HepG2 (cell line): ENCODE data around the gene TPST2. TPM values are rescaled to one million over a fixed set of nuclear protein-coding genes. Genes with fewer than 3 reads are reported as not detected.

Source experiments
- ATAC-seq: fragments of 200-7000 bp; cut with Tn5 transposase; 3 replicates; pipeline ENCODE4 v1.9.1; 2020; ENCODE audit warnings: mild to moderate bottlenecking, moderate library complexity
- BruUV-seq: library from RNA; stranded (reverse); fragments of 400-500 nt; replicated peaks from 2 replicates; lab custom pipeline; 2021; lab: Mats Ljungman, UMichigan
- CTCF ChIA-PET: fragments of 300-600 bp; formaldehyde crosslinking; extraction: SDS; loops from one replicate; lab custom pipeline; 2021; ENCODE audit warnings: low total read pairs, inconsistent platforms, low intra/inter-chr PET ratio; lab: Yijun Ruan, JAX
- POLR2A ChIA-PET: fragments of 350-600 bp; sonication (Branson Sonifier 250); formaldehyde crosslinking; loops from one replicate; lab custom pipeline; 2020; ENCODE audit warnings: antibody characterized with exemption, inconsistent platforms; lab: Yijun Ruan, JAX
- DNase-seq: peaks from one replicate; pipeline ENCODE4 v3.0.0-alpha.2; 2015; ENCODE audit warnings: low spot score
- FAIRE-seq: peaks from 3 replicates; lab custom pipeline; 2011; peaks lifted over from hg19 to GRCh38; lab: Jason Lieb, UNC
- H2AFZ ChIP-seq: one replicate; pipeline ENCODE4 v1.6.1; 2011; ENCODE audit warnings: low read length, inconsistent platforms
- H3K27ac ChIP-seq: fragments of 300-600 bp; 3 replicates; pipeline ENCODE4 v1.8.0; 2011; ENCODE audit warnings: mixed run types, mild to moderate bottlenecking, mixed read lengths, low read length, inconsistent platforms; ENCODE audit not compliant: insufficient read depth; ENCODE audit errors: extremely low read length
- H3K27me3 ChIP-seq, 2 experiments: fragments of 200-600 bp in 1 of 2; 2 replicates in 1 of 2; 3 replicates in 1 of 2; pipeline versions ENCODE4 v1.6.0 to v1.8.0; 2011; ENCODE audit warnings: low read length in 2 of 2, mild to moderate bottlenecking in 2 of 2, moderate library complexity in 2 of 2, inconsistent platforms in 1 of 2; ENCODE audit not compliant: insufficient read depth in 2 of 2, control insufficient read depth in 1 of 2
- H3K36me3 ChIP-seq, 2 experiments: fragments of 200-600 bp in 1 of 2; replicated peaks in 1 of 2; 2 replicates in 1 of 2; 3 replicates in 1 of 2; pipeline versions ENCODE4 v1.5.1 to v1.8.0; 2011; ENCODE audit warnings: low read length in 2 of 2, inconsistent platforms in 1 of 2; ENCODE audit not compliant: insufficient read depth in 2 of 2, control insufficient read depth in 1 of 2
- H3K4me1 ChIP-seq: 2 replicates; pipeline ENCODE4 v1.5.1; 2012; ENCODE audit warnings: low read length, inconsistent platforms; ENCODE audit not compliant: insufficient read depth
- H3K4me2 ChIP-seq: 2 replicates; pipeline ENCODE4 v1.6.0; 2011; ENCODE audit warnings: low read depth, low read length, inconsistent platforms
- H3K4me3 ChIP-seq, 3 experiments: fragments of 200-600 bp in 1 of 3; sonication (generic), shearing (Covaris generic) in 1 of 3; replicated peaks in 1 of 3; 2 replicates each; pipeline ENCODE4 v1.5.1; 2011 to 2016; ENCODE audit warnings: low read length in 3 of 3, inconsistent platforms in 2 of 3, low read depth in 2 of 3, mild to moderate bottlenecking in 2 of 3, control low read depth in 1 of 3, mixed read lengths in 1 of 3; ENCODE audit not compliant: insufficient read depth in 1 of 3
- H3K79me2 ChIP-seq: one replicate; pipeline ENCODE4 v1.6.1; 2011; ENCODE audit warnings: low read length, inconsistent platforms; ENCODE audit not compliant: insufficient read depth
- H3K9ac ChIP-seq: 2 replicates; pipeline ENCODE4 v1.6.0; 2011; ENCODE audit warnings: mild to moderate bottlenecking, low read depth, low read length, inconsistent platforms; ENCODE audit not compliant: insufficient read depth
- H3K9me3 ChIP-seq: 2 replicates; pipeline ENCODE4 v1.5.1; 2012; ENCODE audit warnings: mild to moderate bottlenecking, low read length
- H4K20me1 ChIP-seq: 2 replicates; pipeline ENCODE4 v1.6.0; 2011; ENCODE audit warnings: inconsistent platforms, mild to moderate bottlenecking, low read length, moderate library complexity; ENCODE audit not compliant: insufficient read depth
- ELF4 ChIP-seq: sonication (generic); formaldehyde crosslinking; IDR thresholded peaks from 2 replicates; pipeline ENCODE4 v1.5.0; 2020; ENCODE audit warnings: missing genetic modification reagents, mild to moderate bottlenecking, moderate library complexity, borderline replicate concordance
- FOXA3 ChIP-seq: IDR thresholded peaks from 2 replicates; pipeline ENCODE4 v1.6.1; 2016; ENCODE audit warnings: missing genetic modification reagents, missing compliant biosample characterization
- IRF9 ChIP-seq: sonication (generic); formaldehyde crosslinking; IDR thresholded peaks from 2 replicates; pipeline ENCODE4 v1.8.0; 2022; ENCODE audit warnings: missing genetic modification reagents, mild to moderate bottlenecking, borderline replicate concordance
- KAT8 ChIP-seq: IDR thresholded peaks from 2 replicates; pipeline ENCODE4 v1.6.1; 2016; ENCODE audit warnings: missing genetic modification reagents, missing compliant biosample characterization
- KLF15 ChIP-seq: sonication (generic); formaldehyde crosslinking; IDR thresholded peaks from 2 replicates; pipeline ENCODE4 v1.8.1; 2023; ENCODE audit warnings: borderline replicate concordance, mild to moderate bottlenecking, inconsistent platforms, missing genetic modification reagents, mixed read lengths
- SIN3A ChIP-seq: IDR thresholded peaks from 2 replicates; pipeline ENCODE4 v1.6.1; 2011; ENCODE audit warnings: low read depth, mild to moderate bottlenecking, control low read depth, low read length, borderline replicate concordance
- ZNF343 ChIP-seq: sonication (generic); formaldehyde crosslinking; IDR thresholded peaks from 2 replicates; pipeline ENCODE4 v1.4.0; 2020; ENCODE audit warnings: mild to moderate bottlenecking, missing genetic modification reagents
- ZNF501 ChIP-seq: sonication (generic); formaldehyde crosslinking; IDR thresholded peaks from 2 replicates; pipeline ENCODE4 v1.5.1; 2020; ENCODE audit warnings: mild to moderate bottlenecking, moderate library complexity, missing genetic modification reagents
- ZNF572 ChIP-seq: sonication (generic); formaldehyde crosslinking; IDR thresholded peaks from 2 replicates; pipeline ENCODE4 v1.5.1; 2020; ENCODE audit warnings: mild to moderate bottlenecking, missing genetic modification reagents
- ZNF598 ChIP-seq: sonication (generic); formaldehyde crosslinking; IDR thresholded peaks from 2 replicates; pipeline ENCODE4 v1.5.1; 2020; ENCODE audit warnings: mild to moderate bottlenecking, missing genetic modification reagents, borderline replicate concordance
- ZNF652 ChIP-seq: IDR thresholded peaks from 2 replicates; pipeline ENCODE4 v1.6.1; 2016; ENCODE audit warnings: low read depth, borderline replicate concordance
- WGBS: methylation state at CpG from one replicate; pipeline ENCODE4 v1.1.6; 2017; ENCODE audit warnings: low lambda C conversion rate; 5-methylcytosine and 5-hydroxymethylcytosine counted together
- in situ Hi-C: cut with HindIII; loops from 2 replicates; pipeline ENCODE4 v1.10.0; 2017; ENCODE audit warnings: low pct_unique_long_range_greater_than_20kb; ENCODE audit not compliant: extremely low pct_ligation_motif_present
- intact Hi-C: fragments of 100-400 bp; cut with micrococcal nuclease; formaldehyde crosslinking; loops from one replicate; pipeline ENCODE4 v1.10.0; 2022; ENCODE audit not compliant: unreplicated experiment
- polyA plus RNA-seq, 8 experiments: library from polyadenylated mRNA; depleted of rRNA in 3 of 8; stranded (reverse) in 7 of 8; unstranded in 1 of 8; fragments of >200 nt; fragmentation: Illumina TruSeq in 4 of 8; extraction: Trizol in 4 of 8; gene quantifications; 2 replicates each; pipeline versions ENCODE4 v1.2.1 to v1.2.3, GENCODE V29; 2011 to 2016; ENCODE audit warnings: low read depth in 4 of 8, missing spikeins in 1 of 8, mixed read lengths in 1 of 8; ENCODE audit not compliant: insufficient read depth in 1 of 8
- total RNA-seq, 5 experiments: library from RNA; depleted of rRNA; stranded (reverse); fragments of >200 nt; fragmentation: Illumina TruSeq; extraction: Trizol; gene quantifications; 2 replicates each; pipeline ENCODE4 v1.2.3, GENCODE V29; 2016; ENCODE audit warnings: low read depth in 1 of 5
- TF ChIP-seq, protein P1 (sequence below): sonication (generic); formaldehyde crosslinking; IDR thresholded peaks from 2 replicates; pipeline ENCODE4 v1.4.0; 2020; ENCODE audit warnings: missing genetic modification reagents
- TF ChIP-seq, protein P2 (sequence below): sonication (generic); formaldehyde crosslinking; IDR thresholded peaks from 2 replicates; pipeline ENCODE4 v1.4.0; 2020; ENCODE audit warnings: missing genetic modification reagents, borderline replicate concordance

Gene TPST2
- total and polyA plus RNA-seq, 2 of the 13 experiments (the other 11 are each of a cell fraction or from before 2014, with no cell fraction given): 15.2 to 23.8 TPM

GRCh38 chr22:26615830-26616435, 26.0 kb upstream of the TPST2 start:
- in situ Hi-C loops: no loop called here
- H3K27me3 ChIP-seq: peaks cover 2 to 16% of the 10 kb centered on the region in 2 experiments; a peak in 3 of 5 replicates
- no peaks in the 10 kb centered on the region for H3K4me1 ChIP-seq
- no peaks in the 10 kb centered on the region for H4K20me1 ChIP-seq
- intact Hi-C loops: no loop called here
- no peak overlapping the region for H3K4me3 ChIP-seq
- H3K79me2 ChIP-seq: no peaks in the 10 kb centered on the region
- no peaks in the 10 kb centered on the region for H3K36me3 ChIP-seq
- CTCF ChIA-PET: no interaction called here
- TF ChIP-seq ZNF501 (no peak), FOXA3 (no peak), ZNF343 (no peak), ZNF572 (CRISPR knock-in tag) (no peak), ZNF652 (CRISPR knock-in tag) (no peak), KLF15 (no peak), KAT8 (CRISPR knock-in tag) (no peak), SIN3A (no peak), ZNF598 (no peak), IRF9 (CRISPR knock-in tag) (no peak), ELF4 (CRISPR knock-in tag) (no peak)
- TF ChIP-seq, protein P1, sequence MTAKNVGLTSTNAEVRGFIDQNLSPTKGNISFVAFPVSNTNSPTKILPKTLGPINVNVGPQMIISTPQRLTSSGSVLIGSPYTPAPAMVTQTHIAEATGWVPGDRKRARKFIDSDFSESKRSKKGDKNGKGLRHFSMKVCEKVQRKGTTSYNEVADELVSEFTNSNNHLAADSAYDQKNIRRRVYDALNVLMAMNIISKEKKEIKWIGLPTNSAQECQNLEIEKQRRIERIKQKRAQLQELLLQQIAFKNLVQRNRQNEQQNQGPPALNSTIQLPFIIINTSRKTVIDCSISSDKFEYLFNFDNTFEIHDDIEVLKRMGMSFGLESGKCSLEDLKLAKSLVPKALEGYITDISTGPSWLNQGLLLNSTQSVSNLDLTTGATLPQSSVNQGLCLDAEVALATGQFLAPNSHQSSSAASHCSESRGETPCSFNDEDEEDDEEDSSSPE: no peak
- TF ChIP-seq, protein P2, sequence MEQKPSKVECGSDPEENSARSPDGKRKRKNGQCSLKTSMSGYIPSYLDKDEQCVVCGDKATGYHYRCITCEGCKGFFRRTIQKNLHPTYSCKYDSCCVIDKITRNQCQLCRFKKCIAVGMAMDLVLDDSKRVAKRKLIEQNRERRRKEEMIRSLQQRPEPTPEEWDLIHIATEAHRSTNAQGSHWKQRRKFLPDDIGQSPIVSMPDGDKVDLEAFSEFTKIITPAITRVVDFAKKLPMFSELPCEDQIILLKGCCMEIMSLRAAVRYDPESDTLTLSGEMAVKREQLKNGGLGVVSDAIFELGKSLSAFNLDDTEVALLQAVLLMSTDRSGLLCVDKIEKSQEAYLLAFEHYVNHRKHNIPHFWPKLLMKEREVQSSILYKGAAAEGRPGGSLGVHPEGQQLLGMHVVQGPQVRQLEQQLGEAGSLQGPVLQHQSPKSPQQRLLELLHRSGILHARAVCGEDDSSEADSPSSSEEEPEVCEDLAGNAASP: no peak
- H3K9ac ChIP-seq: no peak overlapping the region
- no peak for FAIRE-seq
- no peak overlapping the region for H3K4me2 ChIP-seq
- 63% methylated on average over 6 of the region's 11 CpGs for WGBS
- POLR2A ChIA-PET: no interaction called here
- H3K27ac ChIP-seq: no peak overlapping the region
- BruUV-seq: no TSS peak
- H3K9me3 ChIP-seq: no peaks in the 10 kb centered on the region
- no peak for DNase-seq
- H2AFZ ChIP-seq: no peak overlapping the region
- ATAC-seq: no peak
